ENCODE measurements around the gene LST1.

LST1 gene

GRCh38 chr6:31619805-31620585, 33.9 kb downstream of the LST1 start:
- H3K4me3 ChIP-seq (replicated peaks; ENCODE audit: low read depth, low read length): peak overlapping the region; percentile 78
- DNase-seq (ENCODE audit: extremely low read depth, insufficient read length): peak; percentile 99
- peaks cover 14% of the 10 kb centered on the region for H3K36me3 ChIP-seq (ENCODE audit: control insufficient read depth, insufficient read depth, low read length)
- no peaks in the 10 kb centered on the region for H3K27me3 ChIP-seq (replicated peaks; ENCODE audit: control insufficient read depth, insufficient read depth, low read length)
- TF ChIP-seq CTCF (IDR thresholded peaks at IDR 0.05; ENCODE audit: insufficient read depth, low read length, poor library complexity, severe bottlenecking): no peak

- peak within 1 kb of the TSS; percentile 98 for H3K4me3 ChIP-seq (replicated peaks; ENCODE audit: low read depth, low read length)
- TF ChIP-seq CTCF (IDR thresholded peaks at IDR 0.05; ENCODE audit: insufficient read depth, low read length, poor library complexity, severe bottlenecking): no peak
- DNase-seq (ENCODE audit: extremely low read depth, insufficient read length): no peak
- no peaks in the 10 kb centered on the region for H3K27me3 ChIP-seq (replicated peaks; ENCODE audit: control insufficient read depth, insufficient read depth, low read length)
- peaks cover 22% of the 10 kb centered on the region for H3K36me3 ChIP-seq (ENCODE audit: control insufficient read depth, insufficient read depth, low read length)
These were observed 34.7 kb downstream of the LST1 start, which contains the start of gene PRRC2A for GRCh38 chr6:31620586-31621319. Gene PRRC2A (plus strand): TSS chr6:31620715. CDS start chr6:31622790, 2,075 bp downstream.

- peaks cover 26% of the 10 kb centered on the region for H3K36me3 ChIP-seq (ENCODE audit: control insufficient read depth, insufficient read depth, low read length)
- no peaks in the 10 kb centered on the region for H3K27me3 ChIP-seq (replicated peaks; ENCODE audit: control insufficient read depth, insufficient read depth, low read length)
- DNase-seq (ENCODE audit: extremely low read depth, insufficient read length): no peak
- no peak for TF ChIP-seq CTCF (IDR thresholded peaks at IDR 0.05; ENCODE audit: insufficient read depth, low read length, poor library complexity, severe bottlenecking)
- peak overlapping the region; percentile 98 for H3K4me3 ChIP-seq (replicated peaks; ENCODE audit: low read depth, low read length)
These were observed 35.4 kb downstream of the LST1 start for GRCh38 chr6:31621320-31621939.

- H3K27me3 ChIP-seq (replicated peaks; ENCODE audit: control insufficient read depth, insufficient read depth, low read length): no peaks in the 10 kb centered on the region
- peak overlapping the region; percentile 98 for H3K4me3 ChIP-seq (replicated peaks; ENCODE audit: low read depth, low read length)
- no peak for TF ChIP-seq CTCF (IDR thresholded peaks at IDR 0.05; ENCODE audit: insufficient read depth, low read length, poor library complexity, severe bottlenecking)
- no peak for DNase-seq (ENCODE audit: extremely low read depth, insufficient read length)
- peaks cover 31% of the 10 kb centered on the region for H3K36me3 ChIP-seq (ENCODE audit: control insufficient read depth, insufficient read depth, low read length)
These were observed 35.9 kb downstream of the LST1 start for GRCh38 chr6:31621991-31622390.

- no peak for TF ChIP-seq CTCF (IDR thresholded peaks at IDR 0.05; ENCODE audit: insufficient read depth, low read length, poor library complexity, severe bottlenecking)
- Histone ChIP-seq H3K36me3 (ENCODE audit: control insufficient read depth, insufficient read depth, low read length) (peaks cover 36% of the 10 kb centered on the region), H3K27me3 (replicated peaks; ENCODE audit: control insufficient read depth, insufficient read depth, low read length) (no peaks in the 10 kb centered on the region), H3K4me3 (replicated peaks; ENCODE audit: low read depth, low read length) (no peak overlapping the region)
- no peak for DNase-seq (ENCODE audit: extremely low read depth, insufficient read length)
These were observed 36.6 kb downstream of the LST1 start for GRCh38 chr6:31622684-31623091.

All from GM06990 (cell line).